HepG2 (cell line): ENCODE results near the gene STEAP1B. TPM values are rescaled to one million over a fixed set of nuclear protein-coding genes. Genes with fewer than 3 reads are reported as not detected.

Source experiments
- ATF7-NPFF ChIP-seq: sonication (generic); formaldehyde crosslinking; IDR thresholded peaks from 2 replicates; pipeline ENCODE4 v1.8.1; 2023; ENCODE audit warnings: mild to moderate bottlenecking, low read depth, missing genetic modification reagents, moderate library complexity
- CREB1 ChIP-seq, 2 experiments: fragments of 450-650 bp in 1 of 2; IDR thresholded peaks; 2 replicates each; pipeline ENCODE4 v1.6.1; 2016 to 2017; ENCODE audit warnings: control low read depth in 1 of 2, mild to moderate bottlenecking in 1 of 2, missing compliant biosample characterization in 1 of 2, missing genetic modification characterization in 1 of 2
- CREB3 ChIP-seq: sonication (generic); formaldehyde crosslinking; IDR thresholded peaks from 2 replicates; pipeline ENCODE4 v1.5.0; 2020; ENCODE audit warnings: missing genetic modification reagents
- GABPB1 ChIP-seq: IDR thresholded peaks from 2 replicates; pipeline ENCODE4 v1.6.1; 2016; ENCODE audit warnings: mild to moderate bottlenecking, missing genetic modification reagents, moderate library complexity, missing compliant biosample characterization
- GATA4 ChIP-seq: sonication (generic); IDR thresholded peaks from 2 replicates; pipeline ENCODE4 v1.6.1; 2016; ENCODE audit warnings: antibody characterized with exemption, low read depth, borderline replicate concordance
- GATAD2A ChIP-seq: IDR thresholded peaks from 2 replicates; pipeline ENCODE4 v1.6.1; 2016
- HHEX ChIP-seq: IDR thresholded peaks from 2 replicates; pipeline ENCODE4 v1.6.1; 2016; ENCODE audit warnings: control low read depth
- JUNB ChIP-seq: sonication (generic); formaldehyde crosslinking; IDR thresholded peaks from 2 replicates; pipeline ENCODE4 v1.8.0; 2022; ENCODE audit warnings: missing genetic modification reagents, mild to moderate bottlenecking, borderline replicate concordance
- KLF6 ChIP-seq: IDR thresholded peaks from 2 replicates; pipeline ENCODE4 v1.8.0; 2016; ENCODE audit warnings: missing biosample characterization, missing genetic modification reagents
- MXD3 ChIP-seq: IDR thresholded peaks from 2 replicates; pipeline ENCODE4 v1.6.1; 2016; ENCODE audit warnings: mild to moderate bottlenecking, missing biosample characterization, missing genetic modification reagents
- NFKB2 ChIP-seq: sonication (generic); formaldehyde crosslinking; IDR thresholded peaks from 2 replicates; pipeline ENCODE4 v1.4.0; 2020; ENCODE audit warnings: missing genetic modification reagents, borderline replicate concordance
- NR2F1 ChIP-seq, 2 experiments: fragments of 450-650 bp in 1 of 2; formaldehyde crosslinking in 1 of 2; IDR thresholded peaks; 2 replicates each; pipeline versions ENCODE4 v1.5.0 to v1.6.1; 2016 to 2020; ENCODE audit warnings: mild to moderate bottlenecking in 1 of 2, missing compliant biosample characterization in 1 of 2, missing genetic modification reagents in 1 of 2, moderate library complexity in 1 of 2
- PHF5A ChIP-seq: IDR thresholded peaks from one replicate; pipeline ENCODE4 v1.6.1; 2018; ENCODE audit warnings: low read depth, missing genetic modification reagents; ENCODE audit not compliant: unreplicated experiment
- PLSCR1 ChIP-seq: sonication (generic); formaldehyde crosslinking; IDR thresholded peaks from 2 replicates; pipeline ENCODE4 v1.5.0; 2020; ENCODE audit warnings: missing genetic modification reagents, mild to moderate bottlenecking, borderline replicate concordance
- POLR2G ChIP-seq: fragments of 200-400 bp; formaldehyde crosslinking; IDR thresholded peaks from 2 replicates; pipeline ENCODE4 v1.6.1; 2018; ENCODE audit warnings: mild to moderate bottlenecking, low read depth, low read length, moderate library complexity
- SPEN ChIP-seq: sonication (generic); formaldehyde crosslinking; IDR thresholded peaks from 2 replicates; pipeline ENCODE4 v1.5.1; 2020; ENCODE audit warnings: low read depth, mild to moderate bottlenecking, missing genetic modification reagents
- ZFX ChIP-seq: sonication (generic); formaldehyde crosslinking; IDR thresholded peaks from 2 replicates; pipeline ENCODE4 v1.4.0; 2020; ENCODE audit warnings: mild to moderate bottlenecking, low read depth, missing genetic modification reagents, moderate library complexity
- ZMYM2 ChIP-seq: sonication (generic); formaldehyde crosslinking; IDR thresholded peaks from 2 replicates; pipeline ENCODE4 v1.8.0; 2022; ENCODE audit warnings: mild to moderate bottlenecking, missing genetic modification reagents
- ZNF574 ChIP-seq: sonication (generic); formaldehyde crosslinking; IDR thresholded peaks from 2 replicates; pipeline ENCODE4 v1.4.0; 2020; ENCODE audit warnings: missing genetic modification reagents
- ZNF597 ChIP-seq: sonication (generic); formaldehyde crosslinking; IDR thresholded peaks from 2 replicates; pipeline ENCODE4 v1.5.0; 2020; ENCODE audit warnings: missing genetic modification reagents
- ZNF614 ChIP-seq: IDR thresholded peaks from 2 replicates; pipeline ENCODE4 v1.6.1; 2018; ENCODE audit warnings: missing biosample characterization, missing genetic modification reagents, inconsistent platforms, borderline replicate concordance
- ZNF768 ChIP-seq: sonication (generic); formaldehyde crosslinking; IDR thresholded peaks from 2 replicates; pipeline ENCODE4 v1.4.0; 2020; ENCODE audit warnings: missing genetic modification reagents
- ZNF781 ChIP-seq: sonication (generic); formaldehyde crosslinking; IDR thresholded peaks from 2 replicates; pipeline ENCODE4 v1.5.1; 2020; ENCODE audit warnings: borderline replicate concordance, mild to moderate bottlenecking, missing genetic modification reagents; ENCODE audit errors: not compliant biosample characterization
- ZSCAN22 ChIP-seq: sonication (generic); formaldehyde crosslinking; IDR thresholded peaks from 2 replicates; pipeline ENCODE4 v1.4.0; 2020; ENCODE audit warnings: mild to moderate bottlenecking, missing genetic modification reagents
- polyA plus RNA-seq, 8 experiments: library from polyadenylated mRNA; depleted of rRNA in 3 of 8; stranded (reverse) in 7 of 8; unstranded in 1 of 8; fragments of >200 nt; fragmentation: Illumina TruSeq in 4 of 8; extraction: Trizol in 4 of 8; gene quantifications; 2 replicates each; pipeline versions ENCODE4 v1.2.1 to v1.2.3, GENCODE V29; 2011 to 2016; ENCODE audit warnings: low read depth in 4 of 8, missing spikeins in 1 of 8, mixed read lengths in 1 of 8; ENCODE audit not compliant: insufficient read depth in 1 of 8
- total RNA-seq, 5 experiments: library from RNA; depleted of rRNA; stranded (reverse); fragments of >200 nt; fragmentation: Illumina TruSeq; extraction: Trizol; gene quantifications; 2 replicates each; pipeline ENCODE4 v1.2.3, GENCODE V29; 2016; ENCODE audit warnings: low read depth in 1 of 5

STEAP1B gene
- total and polyA plus RNA-seq, 2 of the 13 experiments (the other 11 are each of a cell fraction or from before 2014, with no cell fraction given), result not detected

- peak; percentile 88 for TF ChIP-seq HHEX (CRISPR knock-in tag)
- TF ChIP-seq JUNB, result no peak; the same call in 1 of the 2 replicates
- no peak for TF ChIP-seq PLSCR1 (CRISPR knock-in tag)
- 0 out of 4 replicates have a peak, but pooled peaks of 1 of the 2 experiments have one; percentile 41 for TF ChIP-seq NR2F1 (CRISPR knock-in tag; IDR thresholded peaks at IDR 0.05)
- TF ChIP-seq ZNF768 (CRISPR knock-in tag), result no peak
- TF ChIP-seq PHF5A (CRISPR knock-in tag), result no peak
- TF ChIP-seq ZNF781, result no peak
- TF ChIP-seq ZSCAN22 (CRISPR knock-in tag), result no peak
- no peak for TF ChIP-seq CREB1 (IDR thresholded peaks at IDR 0.05)
- TF ChIP-seq CREB1 (CRISPR knock-in tag; IDR thresholded peaks at IDR 0.05), result peak; percentile 75
- TF ChIP-seq GATA4, result peak; percentile 82; the same call in 1 of the 2 replicates
- TF ChIP-seq ZNF574 (CRISPR knock-in tag), result peak; percentile 25
- no peak for TF ChIP-seq ZMYM2
- peak; percentile 65 for TF ChIP-seq GABPB1 (CRISPR knock-in tag)
- TF ChIP-seq CREB3 (CRISPR knock-in tag), result no peak
- peak; percentile 58 for TF ChIP-seq POLR2G
- peak; percentile 99 for TF ChIP-seq ZFX
- 0 out of 2 replicates have a peak, but pooled peaks have one; percentile 48 for TF ChIP-seq KLF6 (CRISPR knock-in tag)
- no peak for TF ChIP-seq NFKB2 (CRISPR knock-in tag)
- no peak for TF ChIP-seq ZNF597 (CRISPR knock-in tag)
- peak; percentile 77 for TF ChIP-seq ATF7-NPFF (CRISPR knock-in tag)
- peak; percentile 48; the same call in 1 of the 2 replicates for TF ChIP-seq MXD3
- TF ChIP-seq ZNF614 (CRISPR knock-in tag), result peak; percentile 95
- TF ChIP-seq SPEN (CRISPR knock-in tag), result peak; percentile 78
- TF ChIP-seq GATAD2A (CRISPR knock-in tag), result peak; percentile 98
Observed at GRCh38 chr7:22442187-22442881, 57.7 kb downstream of the STEAP1B start (continued).
